ENCODE results near the gene DLGAP4. TPM values are rescaled to one million over a fixed set of nuclear protein-coding genes. Genes with fewer than 3 reads are reported as not detected.

DLGAP4 gene, protein sequence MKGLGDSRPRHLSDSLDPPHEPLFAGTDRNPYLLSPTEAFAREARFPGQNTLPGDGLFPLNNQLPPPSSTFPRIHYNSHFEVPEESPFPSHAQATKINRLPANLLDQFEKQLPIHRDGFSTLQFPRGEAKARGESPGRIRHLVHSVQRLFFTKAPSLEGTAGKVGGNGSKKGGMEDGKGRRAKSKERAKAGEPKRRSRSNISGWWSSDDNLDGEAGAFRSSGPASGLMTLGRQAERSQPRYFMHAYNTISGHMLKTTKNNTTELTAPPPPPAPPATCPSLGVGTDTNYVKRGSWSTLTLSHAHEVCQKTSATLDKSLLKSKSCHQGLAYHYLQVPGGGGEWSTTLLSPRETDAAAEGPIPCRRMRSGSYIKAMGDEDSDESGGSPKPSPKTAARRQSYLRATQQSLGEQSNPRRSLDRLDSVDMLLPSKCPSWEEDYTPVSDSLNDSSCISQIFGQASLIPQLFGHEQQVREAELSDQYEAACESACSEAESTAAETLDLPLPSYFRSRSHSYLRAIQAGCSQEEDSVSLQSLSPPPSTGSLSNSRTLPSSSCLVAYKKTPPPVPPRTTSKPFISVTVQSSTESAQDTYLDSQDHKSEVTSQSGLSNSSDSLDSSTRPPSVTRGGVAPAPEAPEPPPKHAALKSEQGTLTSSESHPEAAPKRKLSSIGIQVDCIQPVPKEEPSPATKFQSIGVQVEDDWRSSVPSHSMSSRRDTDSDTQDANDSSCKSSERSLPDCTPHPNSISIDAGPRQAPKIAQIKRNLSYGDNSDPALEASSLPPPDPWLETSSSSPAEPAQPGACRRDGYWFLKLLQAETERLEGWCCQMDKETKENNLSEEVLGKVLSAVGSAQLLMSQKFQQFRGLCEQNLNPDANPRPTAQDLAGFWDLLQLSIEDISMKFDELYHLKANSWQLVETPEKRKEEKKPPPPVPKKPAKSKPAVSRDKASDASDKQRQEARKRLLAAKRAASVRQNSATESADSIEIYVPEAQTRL
- 18.3 and 24.2 TPM in 2 replicates for total RNA-seq (2014; rRNA removed; shearing (Covaris generic))

- DNase-seq (ENCODE audit: low read depth) = no peak
These were observed at the start of gene DLGAP4 for GRCh38 chr20:36305602-36306551. DLGAP4 (plus strand) TSS chr20:36306339; CDS start chr20:36431718, 125,379 bp downstream.

- no peak for DNase-seq (ENCODE audit: low read depth)
These were observed 46.7 kb upstream of the DLGAP4 start for GRCh38 chr20:36259177-36260061.

DNA sequence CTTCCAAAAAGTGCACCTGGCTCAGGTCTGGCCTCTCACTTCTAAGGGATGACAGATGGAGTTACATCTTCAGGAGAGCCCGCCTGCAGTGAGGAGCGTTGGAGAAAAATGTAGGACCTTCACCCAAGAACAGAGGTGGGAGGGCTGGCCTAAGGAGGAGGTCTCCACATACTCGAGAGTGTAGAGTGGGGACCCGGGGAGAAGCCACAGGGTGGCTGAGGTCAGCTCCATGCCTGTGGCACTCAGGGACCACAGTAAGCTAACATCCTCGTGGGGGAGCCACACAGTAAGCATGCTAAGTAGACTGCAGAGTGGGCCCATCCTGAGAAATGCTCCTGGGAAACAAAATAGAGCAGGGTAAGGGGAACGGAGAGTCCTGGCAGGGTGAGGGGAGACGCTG is 45.8 kb upstream of the DLGAP4 start:
- no peak for DNase-seq (ENCODE audit: low read depth)

DNA sequence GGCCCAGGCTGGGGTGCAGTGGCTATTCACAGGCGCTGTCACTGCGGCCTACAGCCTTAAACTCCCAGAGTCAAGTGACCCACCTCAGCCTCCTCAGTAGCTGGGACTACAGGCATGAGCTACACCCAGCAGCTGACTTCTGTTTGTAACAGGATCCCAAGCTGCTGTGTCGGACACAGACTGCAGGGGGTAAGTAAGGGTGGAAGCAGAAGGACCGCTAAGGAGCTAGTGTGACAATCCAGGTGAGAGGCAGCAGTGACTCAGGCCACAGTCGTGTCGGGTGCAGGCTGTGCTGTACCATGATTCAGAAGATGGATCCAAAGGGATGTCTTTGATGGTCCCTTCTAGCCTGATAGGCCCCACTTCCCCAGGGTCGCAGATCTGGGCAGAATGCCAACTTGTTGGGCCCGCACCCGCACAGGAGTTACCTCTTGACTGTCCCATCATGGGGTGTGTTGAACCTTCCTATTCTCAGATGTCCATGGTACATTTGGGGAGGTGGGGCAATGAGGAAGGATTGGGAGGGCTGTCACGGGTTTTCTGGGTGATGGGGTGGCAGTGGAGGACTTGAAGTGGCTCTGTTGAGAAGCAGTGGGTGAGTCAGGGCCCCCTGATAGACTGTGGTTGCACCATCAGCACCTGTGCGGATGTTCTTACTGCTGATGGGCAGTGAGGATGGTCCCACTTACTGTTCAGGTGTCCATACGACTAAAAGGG is 44.6 kb upstream of the DLGAP4 start:
- no peak for DNase-seq (ENCODE audit: low read depth)

GRCh38 chr20:36262440-36262839 is 43.7 kb upstream of the DLGAP4 start:
- DNase-seq (ENCODE audit: low read depth) = no peak

DNA sequence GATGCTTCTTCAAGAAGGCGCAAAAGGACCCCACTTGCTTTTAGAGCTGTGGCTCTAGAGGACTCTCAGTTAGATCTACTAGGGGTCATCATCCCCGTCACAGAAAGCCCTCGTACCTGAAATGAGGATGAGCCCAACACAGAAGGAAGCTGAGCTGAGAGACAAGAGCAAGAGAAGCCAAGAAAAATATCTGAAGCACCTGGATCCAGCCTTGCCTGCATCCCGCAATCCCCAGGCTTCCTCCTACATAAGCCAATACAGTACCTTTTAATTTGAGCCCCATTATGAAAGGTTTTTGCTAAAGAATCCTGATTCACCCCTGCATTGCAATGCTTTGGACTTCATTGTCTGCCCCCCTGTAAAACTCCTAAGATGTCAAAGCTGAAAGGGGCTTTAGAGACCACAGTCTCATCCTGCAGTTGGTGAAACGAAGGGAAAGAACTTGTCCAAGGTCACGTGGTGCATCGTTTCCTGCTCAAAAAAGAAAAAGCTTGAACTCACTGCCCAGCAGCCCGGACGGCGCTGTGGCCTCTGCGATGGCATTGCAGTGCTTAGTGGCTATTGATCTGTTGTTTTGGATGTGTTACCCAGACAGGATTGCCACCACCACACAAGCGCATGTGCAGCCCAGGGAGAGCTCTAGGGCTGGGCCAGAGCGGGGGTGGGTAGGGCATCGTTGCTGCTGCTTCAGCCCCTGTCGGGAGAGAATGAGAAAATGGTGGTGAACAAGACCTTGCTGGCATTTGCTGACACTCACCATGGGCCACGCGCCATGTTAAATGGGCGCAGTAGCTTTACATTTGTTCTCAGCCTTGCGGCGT is 41.5 kb upstream of the DLGAP4 start:
- DNase-seq (ENCODE audit: low read depth) = no peak

- no peak for DNase-seq (ENCODE audit: low read depth)
These were observed 40.0 kb upstream of the DLGAP4 start for GRCh38 chr20:36266189-36266588.

- no peak for DNase-seq (ENCODE audit: low read depth)
These were observed 38.3 kb upstream of the DLGAP4 start for GRCh38 chr20:36267605-36268381.

DNA sequence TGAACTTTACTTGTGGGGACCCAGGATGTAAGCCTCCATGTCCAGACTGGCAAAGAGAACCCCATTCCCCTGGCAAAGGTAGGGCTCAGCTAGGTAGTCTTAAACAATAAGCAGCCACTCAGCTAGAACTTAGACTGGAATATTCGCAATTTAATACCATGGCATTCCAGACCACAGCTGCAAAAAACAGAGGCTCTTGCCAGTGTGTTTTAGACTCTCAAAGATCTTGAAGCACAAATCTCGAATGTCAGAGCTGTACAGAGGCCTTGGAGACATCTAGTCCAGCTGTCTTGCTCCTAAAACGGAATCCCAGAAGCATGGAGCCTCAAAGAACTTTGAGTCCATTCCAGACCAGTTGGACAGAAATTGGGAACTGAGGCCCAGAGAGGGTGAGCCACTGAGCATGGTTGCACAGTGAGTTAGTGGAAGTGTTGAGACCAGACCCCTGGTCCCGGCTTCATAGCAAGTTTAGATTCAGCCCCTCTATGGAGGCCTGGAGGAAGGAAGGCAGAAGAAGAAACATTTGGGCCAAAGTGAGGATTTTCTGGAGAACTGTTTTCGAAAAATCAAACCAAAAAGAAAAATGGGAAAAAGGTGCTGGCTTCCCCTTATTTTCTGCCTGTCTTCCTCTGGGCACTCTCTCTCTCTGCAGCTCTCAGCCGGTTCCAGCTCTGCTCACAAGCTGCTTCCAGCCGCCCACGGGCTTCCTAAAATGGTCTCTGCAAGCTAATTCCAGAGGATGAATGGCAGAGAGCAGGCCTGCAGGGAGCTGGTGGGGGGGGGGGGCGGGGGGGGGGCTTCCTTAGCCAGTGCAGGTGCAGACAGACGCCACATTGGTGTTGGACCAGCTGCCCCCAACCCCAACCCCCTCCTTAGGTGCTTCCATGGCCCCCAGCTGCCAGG is 37.4 kb upstream of the DLGAP4 start:
- DNase-seq (ENCODE audit: low read depth) = no peak

DNA sequence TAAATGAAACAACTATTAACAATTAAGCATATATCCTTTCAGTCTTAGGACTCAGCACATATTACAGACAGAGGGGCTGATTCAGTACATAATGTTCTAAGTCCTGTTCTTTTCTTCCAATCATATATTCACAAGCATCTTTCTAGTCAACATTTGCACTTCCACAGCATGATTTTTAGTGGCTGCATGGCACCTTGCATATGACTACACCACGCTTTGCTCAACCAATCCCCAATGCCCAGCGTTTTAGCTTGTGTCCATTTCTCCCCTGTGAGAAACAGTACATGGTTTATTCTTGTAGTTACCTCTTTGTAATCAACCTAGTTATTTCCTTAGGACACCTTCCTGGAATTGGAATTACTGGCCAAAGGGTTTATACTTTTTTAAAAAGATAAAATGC is 36.6 kb upstream of the DLGAP4 start:
- no peak for DNase-seq (ENCODE audit: low read depth)

DNA sequence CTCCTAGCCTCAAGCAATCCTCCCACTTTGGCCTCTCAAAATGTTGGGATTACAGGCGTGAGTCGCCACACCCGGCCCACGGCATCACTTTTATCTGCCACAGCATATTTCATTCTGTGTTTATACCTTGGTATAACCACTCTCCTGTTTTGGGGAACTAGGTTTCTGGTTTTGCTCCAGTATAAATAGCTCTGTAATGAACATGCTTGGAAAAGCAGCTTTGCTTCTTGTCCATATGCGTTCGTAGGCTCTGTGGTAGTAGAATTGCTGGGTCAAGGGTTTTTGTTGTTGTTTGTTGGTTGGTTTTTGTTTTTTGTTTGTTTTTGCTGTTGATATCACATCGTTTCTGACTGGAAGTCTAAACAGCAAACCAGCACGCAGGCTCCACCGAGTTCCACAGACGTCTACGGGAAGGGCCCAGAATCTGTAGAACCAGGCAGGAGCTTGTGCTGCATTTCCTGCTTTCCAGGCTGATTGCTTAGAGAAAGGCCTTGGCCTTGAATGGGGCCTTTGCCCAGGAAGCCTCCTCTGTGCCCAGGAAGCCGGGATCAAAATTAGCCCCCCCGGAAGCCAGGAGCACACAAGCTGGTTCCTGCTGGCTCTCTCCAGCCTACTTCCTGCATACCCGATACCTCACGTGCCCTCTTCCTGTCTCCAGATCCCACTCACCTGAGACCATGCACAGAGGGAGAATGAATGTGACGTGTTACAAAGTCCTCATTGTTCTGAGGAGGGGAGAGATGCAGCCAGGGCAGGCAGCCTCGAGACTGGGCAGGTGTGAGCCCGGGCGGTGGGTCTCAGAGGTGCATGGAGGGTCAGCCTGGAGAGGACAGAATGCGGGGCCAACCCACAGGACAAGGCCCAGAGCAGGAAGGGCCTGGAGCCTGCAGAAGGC is 35.1 kb upstream of the DLGAP4 start:
- no peak for DNase-seq (ENCODE audit: low read depth)

- DNase-seq (ENCODE audit: low read depth) = no peak
These were observed 34.2 kb upstream of the DLGAP4 start for GRCh38 chr20:36271639-36272546.

DNA sequence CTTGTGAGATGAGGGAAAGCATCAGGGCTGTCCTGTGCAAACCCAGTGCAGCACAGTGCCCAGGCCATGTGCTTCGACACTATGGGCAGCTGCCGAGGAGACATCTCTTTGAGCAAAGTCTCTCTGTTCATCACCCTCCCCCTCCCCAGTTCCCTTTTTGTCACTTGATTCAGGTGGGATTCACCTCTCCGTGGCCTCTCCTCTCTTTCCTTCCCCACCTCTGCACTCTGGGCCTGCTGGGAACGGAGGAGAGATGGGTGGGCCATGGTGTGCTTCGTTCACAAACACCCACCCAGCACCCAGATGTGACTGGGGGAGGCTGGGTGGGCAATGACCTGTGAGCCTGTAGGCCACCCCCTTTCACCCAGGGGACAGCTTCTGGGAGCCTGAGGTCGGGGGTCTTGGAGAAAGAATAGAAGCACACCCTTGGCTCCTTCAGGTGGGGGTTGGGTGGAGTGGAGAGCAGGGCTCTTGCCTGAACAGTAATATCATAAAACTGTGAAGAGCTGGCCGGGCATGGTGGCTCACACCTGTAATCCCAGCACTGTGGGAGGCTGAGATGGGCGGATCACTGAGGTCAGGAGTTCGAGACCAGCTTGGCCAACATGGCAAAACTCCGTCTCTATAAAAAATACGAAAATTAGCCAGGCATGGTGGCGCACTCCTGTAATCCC is 33.5 kb upstream of the DLGAP4 start:
- no peak for DNase-seq (ENCODE audit: low read depth)
